H1 (cell line): Measurements from ENCODE around the gene NAV2. TPM values are rescaled to one million over a fixed set of nuclear protein-coding genes. Genes with fewer than 3 reads are reported as not detected.

Source experiments
- CHD7 ChIP-seq: fragments of 300-600 bp; sonication (generic); IDR thresholded peaks from 2 replicates; pipeline ENCODE4 v1.7.1; 2012; ENCODE audit warnings: low read length, moderate library complexity, mild to moderate bottlenecking, inconsistent platforms; ENCODE audit not compliant: insufficient replicate concordance
- POLR2A ChIP-seq, 2 experiments: IDR thresholded peaks; 1 replicate in 1 of 2; 2 replicates in 1 of 2; pipeline ENCODE4 v1.6.1; 2011; ENCODE audit warnings: low read depth in 2 of 2, low read length in 2 of 2, mild to moderate bottlenecking in 2 of 2; ENCODE audit errors: control extremely low read depth in 1 of 2
- POU5F1 ChIP-seq: IDR thresholded peaks from 2 replicates; pipeline ENCODE4 v1.6.1; 2011; ENCODE audit warnings: low read depth, mild to moderate bottlenecking, low read length, moderate library complexity
- SIN3A ChIP-seq, 2 experiments: IDR thresholded peaks in 1 of 2; conservative IDR thresholded peaks in 1 of 2; 2 replicates each; pipeline ENCODE4 v1.6.1; 2011 to 2012; ENCODE audit warnings: low read length in 2 of 2, improper control_type of control experiment in 1 of 2, low read depth in 1 of 2, mild to moderate bottlenecking in 1 of 2
- polyA plus RNA-seq, 7 experiments: library from polyadenylated mRNA; depleted of rRNA in 3 of 7; stranded (reverse) in 5 of 7; unstranded in 2 of 7; fragments of >200 nt in 5 of 7; fragments of 200-250 nt in 2 of 7; gene quantifications; 1 replicate in 5 of 7; 2 replicates in 1 of 7; 4 replicates in 1 of 7; pipeline versions ENCODE4 v1.2.1 to v1.2.3, GENCODE V29; 2011 to 2013; ENCODE audit warnings: missing spikeins in 2 of 7, mixed read lengths in 2 of 7
- total RNA-seq: library from RNA; stranded (reverse); fragmentation: NEBNext Ultra II Directional; extraction: Animal tissue kit (Norgen Biotek cat#: 25700); gene quantifications from 2 replicates; pipeline ENCODE4 v1.2.1, GENCODE V29; 2021

NAV2 gene
- total and polyA plus RNA-seq, 2 of the 8 experiments (the other 6 are each of a cell fraction or from before 2014, with no cell fraction given): 35.6 to 73.6 TPM

GRCh38 chr11:20064961-20065405 is 352.3 kb downstream of the NAV2 start (continued):
- peak; percentile 80 for TF ChIP-seq CHD7
- 0 out of 4 replicates have a peak, but pooled peaks of 1 of the 2 experiments have one; percentile 18 for TF ChIP-seq SIN3A (conservative IDR thresholded peaks at IDR 0.05 in 1 of 2, IDR thresholded peaks at IDR 0.05 in 1 of 2; ENCODE audit: low read depth in 1 of 2, low read length in 2 of 2)
- no peak for TF ChIP-seq POLR2A (IDR thresholded peaks at IDR 0.05; ENCODE audit: control extremely low read depth in 1 of 2, low read depth in 2 of 2, low read length in 2 of 2)
- TF ChIP-seq POU5F1: 0 out of 2 replicates have a peak, but pooled peaks have one; percentile 66
